PC-3 (cell line): ENCODE data around the gene ALKBH6. TPM values are rescaled to one million over a fixed set of nuclear protein-coding genes. Genes with fewer than 3 reads are reported as not detected.
A peak's percentile ranks its signal among the peaks of the same experiment; 100 is the strongest.

ENCODE experiments used
- ATAC-seq: fragments of 200-7000 bp; cut with Tn5 transposase; 2 replicates; pipeline ENCODE4 v1.9.1; 2020; ENCODE audit warnings: mild to moderate bottlenecking, moderate library complexity
- Bru-seq: library from RNA; stranded (reverse); fragments of 400-500 nt; gene quantifications from one replicate; lab custom pipeline; 2021; lab: Mats Ljungman, UMichigan
- BruChase-seq, 2 experiments: library from RNA; stranded (reverse); fragments of 400-500 nt; gene quantifications; one replicate each; lab custom pipeline; 2021; lab: Mats Ljungman, UMichigan
- BruUV-seq: library from RNA; stranded (reverse); fragments of 400-500 nt; replicated peaks from 2 replicates; lab custom pipeline; 2021; lab: Mats Ljungman, UMichigan
- CTCF ChIA-PET: fragments of 300-600 bp; sonication (Branson Sonifier 250); formaldehyde crosslinking; loops from one replicate; lab custom pipeline; 2022; ENCODE audit warnings: antibody characterized with exemption; lab: Charles Lee
- POLR2A ChIA-PET: fragments of 300-600 bp; sonication (Branson Sonifier 250); formaldehyde crosslinking; loops from one replicate; lab custom pipeline; 2022; ENCODE audit warnings: antibody characterized with exemption; ENCODE audit not compliant: unreplicated experiment; lab: Charles Lee
- DNase-seq: peaks from one replicate; pipeline ENCODE4 v3.0.0-alpha.2; 2015
- H2AFZ ChIP-seq: fragments of 300-600 bp; sonication (generic); 2 replicates; pipeline ENCODE4 v1.6.0; 2016; ENCODE audit warnings: antibody characterized with exemption, low read length
- H3F3A ChIP-seq: fragments of 300-600 bp; sonication (generic); one replicate; pipeline ENCODE4 v1.6.0; 2017; ENCODE audit warnings: antibody characterized with exemption, low read length, control low read depth, mild to moderate bottlenecking; ENCODE audit not compliant: unreplicated experiment
- H3K27ac ChIP-seq: fragments of 300-600 bp; sonication (generic); 2 replicates; pipeline ENCODE4 v1.5.1; 2016; ENCODE audit warnings: mild to moderate bottlenecking, low read length
- H3K27me3 ChIP-seq: fragments of 300-600 bp; sonication (generic); 2 replicates; pipeline ENCODE4 v1.6.1; 2016; ENCODE audit warnings: low read length, mixed read lengths
- H3K36me3 ChIP-seq: fragments of 300-600 bp; sonication (generic); 2 replicates; pipeline ENCODE4 v1.6.1; 2016; ENCODE audit warnings: low read depth, mixed run types, low read length, mixed read lengths
- H3K4me1 ChIP-seq: fragments of 300-600 bp; sonication (generic); 2 replicates; pipeline ENCODE4 v1.5.1; 2016; ENCODE audit warnings: low read length; ENCODE audit not compliant: insufficient read depth
- H3K4me2 ChIP-seq: fragments of 300-600 bp; sonication (generic); 2 replicates; pipeline ENCODE4 v1.6.0; 2016; ENCODE audit warnings: low read length
- H3K4me3 ChIP-seq: fragments of 300-600 bp; sonication (generic); 2 replicates; pipeline ENCODE4 v1.5.1; 2016; ENCODE audit warnings: mild to moderate bottlenecking, low read length, mixed read lengths
- H3K79me2 ChIP-seq: fragments of 300-600 bp; sonication (generic); 2 replicates; pipeline ENCODE4 v1.6.1; 2017; ENCODE audit warnings: low read length, mixed read lengths
- H3K9ac ChIP-seq: fragments of 300-600 bp; sonication (generic); 2 replicates; pipeline ENCODE4 v1.6.0; 2016; ENCODE audit warnings: mild to moderate bottlenecking, low read length
- H3K9me2 ChIP-seq: fragments of 300-600 bp; sonication (generic); replicated peaks from 2 replicates; pipeline ENCODE4 v1.6.1; 2016; ENCODE audit warnings: mixed run types, low read length, mixed read lengths
- H3K9me3 ChIP-seq: fragments of 300-600 bp; sonication (generic); 2 replicates; pipeline ENCODE4 v1.6.1; 2016; ENCODE audit warnings: low read length, mixed read lengths
- H4K20me1 ChIP-seq: fragments of 300-600 bp; sonication (generic); 2 replicates; pipeline ENCODE4 v1.6.1; 2016; ENCODE audit warnings: low read length, mixed read lengths
- EZH2 ChIP-seq: fragments of 300-600 bp; sonication (generic); IDR thresholded peaks from one replicate; pipeline ENCODE4 v1.6.1; 2017; ENCODE audit warnings: antibody characterized with exemption, mild to moderate bottlenecking, low read length; ENCODE audit not compliant: unreplicated experiment
- EZH2phosphoT487 ChIP-seq: fragments of 300-600 bp; sonication (generic); IDR thresholded peaks from 2 replicates; pipeline ENCODE4 v1.6.1; 2018; ENCODE audit warnings: mild to moderate bottlenecking, antibody characterized with exemption, low read length, borderline replicate concordance
- intact Hi-C: fragments of 100-400 bp; cut with micrococcal nuclease; formaldehyde crosslinking; loops from 2 replicates; pipeline ENCODE4 v1.9.0; 2023
- long read RNA-seq: library from polyadenylated mRNA; unstranded; transcript quantifications from one replicate; pipeline ENCODE4 v2.0.0, GENCODE V29; 2021; ENCODE audit not compliant: unreplicated experiment
- total RNA-seq: library from RNA; depleted of rRNA; stranded (reverse); fragments of >200 nt; gene quantifications from 2 replicates; pipeline ENCODE4 v1.2.3, GENCODE V29; 2014; rRNA removed
- TF ChIP-seq, protein P1 (sequence below): fragments of 300-600 bp; sonication (generic); conservative IDR thresholded peaks from 2 replicates; pipeline ENCODE4 v1.5.1; 2017; ENCODE audit warnings: antibody characterized with exemption, low read depth, mild to moderate bottlenecking, low read length

The ALKBH6 gene
- 38.4 and 39.3 TPM in 2 replicates for total RNA-seq
- percentile 60 among the genes with signal in this experiment for Bru-seq, nascent RNA
- BruChase-seq, experiment 1, labeled RNA remaining after a 6-hour chase, result percentile 50 among the genes with signal in this experiment
- percentile 62 among the genes with signal in this experiment for BruChase-seq, experiment 2, labeled RNA remaining after a 2-hour chase
- long read RNA-seq, transcript ALKBH6-202 (7 exons, 973 nt), result major isoform, 5 of 14 reads
- long read RNA-seq, partial matches to known transcripts, result 5 of 14 reads
- long read RNA-seq, other reads (novel, unspliced or antisense), result 3 of 14 reads

DNA sequence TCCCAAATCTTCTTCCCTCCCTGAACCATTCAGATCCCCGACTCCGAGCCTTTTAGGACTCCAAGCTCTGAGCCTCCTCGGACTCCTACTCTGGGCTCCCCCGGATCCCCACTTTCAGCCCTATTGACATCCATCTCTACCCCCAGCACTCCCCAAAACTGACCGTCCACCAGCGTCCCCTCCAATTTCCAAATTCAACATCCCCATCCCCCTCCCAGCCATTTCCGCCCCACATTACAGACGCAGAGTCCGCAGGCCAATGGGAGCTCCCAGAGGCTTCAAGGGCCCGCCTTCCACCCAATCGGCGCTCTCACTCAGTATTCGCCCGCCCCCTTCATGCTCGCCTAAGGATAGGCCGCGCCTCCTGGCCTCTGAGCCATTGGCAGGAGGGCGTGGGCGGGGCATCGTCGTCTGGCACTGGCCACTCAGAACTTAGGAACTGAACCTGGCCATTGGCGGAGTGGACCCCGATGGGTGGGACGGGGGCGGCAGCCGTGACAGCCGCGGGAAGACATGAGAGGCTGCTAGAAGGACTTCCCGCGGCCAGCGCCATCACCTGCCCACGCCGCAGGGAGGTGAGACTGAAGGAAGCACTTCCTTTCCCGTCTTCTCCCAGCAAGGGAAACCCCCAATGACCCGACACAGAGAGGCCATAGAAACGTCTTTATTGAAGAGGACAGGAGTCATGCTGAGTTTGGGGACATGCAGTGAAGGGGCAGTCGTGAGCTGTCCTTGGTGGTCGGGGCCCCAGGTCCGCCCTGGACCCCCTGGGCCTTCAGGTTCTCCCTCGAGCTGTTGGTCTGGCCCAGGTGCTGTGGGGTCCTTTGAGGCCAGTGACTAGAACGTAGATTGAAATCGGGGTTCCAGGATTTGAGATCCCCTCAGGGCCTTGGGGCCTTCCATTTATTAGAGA is at the start of gene ALKBH6:
Gene ALKBH6 (minus strand): TSS at position 202 of the 913 bp plus-strand sequence. CDS start 816 bp downstream, outside the sequence.
- Histone ChIP-seq H3K9ac (peak within 1 kb of the TSS; percentile 87), H2AFZ (peak within 1 kb of the TSS; percentile 98), H3K27ac (no peak within 1 kb of the TSS), H3K4me3 (peak within 1 kb of the TSS; percentile 96), H3F3A (no peaks in the 10 kb centered on the region), H3K36me3 (no peaks in the 10 kb centered on the region), H3K9me2 (no peaks in the 10 kb centered on the region), H3K4me1 (peaks cover 11% of the 10 kb centered on the region), H3K27me3 (no peaks in the 10 kb centered on the region), H3K79me2 (peaks cover 25% of the 10 kb centered on the region), H3K9me3 (no peaks in the 10 kb centered on the region), H3K4me2 (peak within 1 kb of the TSS; percentile 99), H4K20me1 (no peaks in the 10 kb centered on the region)
- DNase-seq (peak; percentile 98), ATAC-seq (peak; percentile 98)
- TF ChIP-seq EZH2phosphoT487 (no peak), EZH2 (no peak)
- TF ChIP-seq, protein P1, sequence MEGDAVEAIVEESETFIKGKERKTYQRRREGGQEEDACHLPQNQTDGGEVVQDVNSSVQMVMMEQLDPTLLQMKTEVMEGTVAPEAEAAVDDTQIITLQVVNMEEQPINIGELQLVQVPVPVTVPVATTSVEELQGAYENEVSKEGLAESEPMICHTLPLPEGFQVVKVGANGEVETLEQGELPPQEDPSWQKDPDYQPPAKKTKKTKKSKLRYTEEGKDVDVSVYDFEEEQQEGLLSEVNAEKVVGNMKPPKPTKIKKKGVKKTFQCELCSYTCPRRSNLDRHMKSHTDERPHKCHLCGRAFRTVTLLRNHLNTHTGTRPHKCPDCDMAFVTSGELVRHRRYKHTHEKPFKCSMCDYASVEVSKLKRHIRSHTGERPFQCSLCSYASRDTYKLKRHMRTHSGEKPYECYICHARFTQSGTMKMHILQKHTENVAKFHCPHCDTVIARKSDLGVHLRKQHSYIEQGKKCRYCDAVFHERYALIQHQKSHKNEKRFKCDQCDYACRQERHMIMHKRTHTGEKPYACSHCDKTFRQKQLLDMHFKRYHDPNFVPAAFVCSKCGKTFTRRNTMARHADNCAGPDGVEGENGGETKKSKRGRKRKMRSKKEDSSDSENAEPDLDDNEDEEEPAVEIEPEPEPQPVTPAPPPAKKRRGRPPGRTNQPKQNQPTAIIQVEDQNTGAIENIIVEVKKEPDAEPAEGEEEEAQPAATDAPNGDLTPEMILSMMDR, result no peak
- BruUV-seq, result TSS peak; percentile 86
- intact Hi-C loops, result loop anchor here (5.0 kb wide), 1 partner anchor 38 kb away; the partner anchor contains the start of genes THAP8 and WDR62
- ChIA-PET CTCF (interaction anchor here (0.6 to 1.0 kb wide), 2 partner anchors 42 to 571 kb away, joined by 3 to 7 read pairs; no protein-coding TSS in a partner anchor), POLR2A (interaction anchor here (0.6 kb wide), 1 partner anchor 111 kb away, joined by 3 read pairs; no protein-coding TSS in a partner anchor)

- H3K4me1 ChIP-seq, result peaks cover 3% of the 10 kb centered on the region
These were observed 47.4 kb upstream of the ALKBH6 start for GRCh38 chr19:36061367-36061766.

More at GRCh38 chr19:36061367-36061766, 47.4 kb upstream of the ALKBH6 start:
- intact Hi-C loops, result loop anchor here (2.0 kb wide), 1 partner anchor 51 kb away; no protein-coding TSS in a partner anchor
- Histone ChIP-seq H3K4me3 (no peak overlapping the region), H3K27ac (no peak overlapping the region), H4K20me1 (no peaks in the 10 kb centered on the region), H3K9ac (no peak overlapping the region), H3K9me2 (no peaks in the 10 kb centered on the region), H3K9me3 (no peaks in the 10 kb centered on the region), H2AFZ (no peak overlapping the region), H3K36me3 (peaks cover 17% of the 10 kb centered on the region), H3F3A (no peaks in the 10 kb centered on the region), H3K27me3 (no peaks in the 10 kb centered on the region), H3K79me2 (peaks cover 22% of the 10 kb centered on the region), H3K4me2 (no peak overlapping the region)
- POLR2A ChIA-PET, result no interaction called here
- CTCF ChIA-PET, result no interaction called here
- no peak for DNase-seq
- ATAC-seq, result no peak
- BruUV-seq, result no TSS peak
- TF ChIP-seq EZH2phosphoT487, result no peak
- TF ChIP-seq EZH2, result no peak
- TF ChIP-seq, protein P1, result no peak
